ENCODE results near the gene ANKRD27. TPM values are rescaled to one million over a fixed set of nuclear protein-coding genes. Genes with fewer than 3 reads are reported as not detected.

The ANKRD27 gene
- total RNA-seq, 4 donors from 2014 or later, result 22.8 to 28.2 (median 26.9) TPM

DNA sequence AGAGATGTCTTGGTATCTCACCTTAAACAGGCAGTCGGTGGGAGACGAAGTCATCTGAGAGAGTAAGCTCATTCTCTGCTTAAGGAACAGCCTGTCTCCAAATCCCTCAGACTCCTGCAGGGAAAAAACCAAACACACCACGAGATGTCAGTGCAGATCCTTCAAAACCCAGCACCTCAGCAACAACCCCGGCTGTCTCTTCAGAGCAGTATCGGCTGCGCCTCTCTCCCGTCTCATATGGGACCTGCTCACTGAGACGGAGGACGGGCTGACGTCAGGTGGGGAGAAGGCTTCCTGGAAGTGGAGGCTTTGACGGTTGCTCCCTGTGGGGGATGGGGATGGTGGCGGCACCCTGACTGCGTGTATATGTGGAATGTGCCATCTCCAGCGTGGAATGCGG, 43.6 kb downstream of the ANKRD27 start:
- TF ChIP-seq, protein P1, sequence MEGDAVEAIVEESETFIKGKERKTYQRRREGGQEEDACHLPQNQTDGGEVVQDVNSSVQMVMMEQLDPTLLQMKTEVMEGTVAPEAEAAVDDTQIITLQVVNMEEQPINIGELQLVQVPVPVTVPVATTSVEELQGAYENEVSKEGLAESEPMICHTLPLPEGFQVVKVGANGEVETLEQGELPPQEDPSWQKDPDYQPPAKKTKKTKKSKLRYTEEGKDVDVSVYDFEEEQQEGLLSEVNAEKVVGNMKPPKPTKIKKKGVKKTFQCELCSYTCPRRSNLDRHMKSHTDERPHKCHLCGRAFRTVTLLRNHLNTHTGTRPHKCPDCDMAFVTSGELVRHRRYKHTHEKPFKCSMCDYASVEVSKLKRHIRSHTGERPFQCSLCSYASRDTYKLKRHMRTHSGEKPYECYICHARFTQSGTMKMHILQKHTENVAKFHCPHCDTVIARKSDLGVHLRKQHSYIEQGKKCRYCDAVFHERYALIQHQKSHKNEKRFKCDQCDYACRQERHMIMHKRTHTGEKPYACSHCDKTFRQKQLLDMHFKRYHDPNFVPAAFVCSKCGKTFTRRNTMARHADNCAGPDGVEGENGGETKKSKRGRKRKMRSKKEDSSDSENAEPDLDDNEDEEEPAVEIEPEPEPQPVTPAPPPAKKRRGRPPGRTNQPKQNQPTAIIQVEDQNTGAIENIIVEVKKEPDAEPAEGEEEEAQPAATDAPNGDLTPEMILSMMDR (IDR thresholded peaks at IDR 0.05; ENCODE audit: low read depth), result no peak

DNA sequence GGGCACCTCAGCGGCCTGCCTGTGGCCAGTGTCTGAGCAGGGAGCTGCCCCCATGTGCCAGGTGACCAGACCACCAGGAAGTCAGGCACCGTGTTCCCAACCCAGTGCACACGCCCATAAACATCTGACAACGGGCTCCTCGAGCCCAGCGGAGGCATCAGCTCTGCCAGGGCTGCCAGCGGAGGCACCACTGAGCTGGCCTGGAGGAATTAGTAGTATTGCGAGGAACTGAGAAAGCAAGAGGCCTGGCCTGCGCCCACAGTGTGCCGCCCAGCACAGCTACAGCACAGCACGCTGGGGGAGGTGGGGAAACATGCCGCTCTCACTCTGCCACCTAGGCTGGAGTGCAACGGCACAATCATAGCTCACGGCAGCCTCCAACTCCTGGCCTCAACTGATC, 44.6 kb downstream of the ANKRD27 start:
- TF ChIP-seq, protein P1 (IDR thresholded peaks at IDR 0.05; ENCODE audit: low read depth), result no peak

DNA sequence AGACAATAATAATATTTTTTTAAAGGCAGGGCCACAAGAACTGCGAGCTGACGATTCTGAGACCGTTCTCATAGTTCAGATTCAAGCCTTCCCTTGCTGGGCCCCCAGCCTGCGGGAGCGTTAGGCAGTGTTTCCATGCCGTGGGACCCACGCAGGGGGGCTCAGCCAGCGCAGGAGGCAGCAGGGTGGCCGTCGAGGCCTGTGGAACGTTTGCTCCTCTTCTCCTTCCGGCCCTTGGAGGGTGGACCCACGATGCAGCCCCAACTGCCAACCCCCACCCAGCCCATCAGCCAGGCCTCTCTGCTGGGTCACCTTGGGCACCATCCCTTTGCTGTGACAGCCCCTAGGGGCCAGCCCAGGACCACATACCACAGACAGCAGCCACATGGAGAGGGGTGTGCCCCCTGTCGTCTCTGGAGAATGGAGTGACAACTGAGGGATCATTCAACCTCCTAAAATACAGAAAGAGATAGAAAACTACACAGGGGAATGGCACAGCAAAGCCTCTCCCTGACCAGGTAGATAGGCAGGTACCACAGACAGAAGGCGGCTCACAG, 47.2 kb downstream of the ANKRD27 start:
- TF ChIP-seq, protein P1 (IDR thresholded peaks at IDR 0.05; ENCODE audit: low read depth), result no peak

DNA sequence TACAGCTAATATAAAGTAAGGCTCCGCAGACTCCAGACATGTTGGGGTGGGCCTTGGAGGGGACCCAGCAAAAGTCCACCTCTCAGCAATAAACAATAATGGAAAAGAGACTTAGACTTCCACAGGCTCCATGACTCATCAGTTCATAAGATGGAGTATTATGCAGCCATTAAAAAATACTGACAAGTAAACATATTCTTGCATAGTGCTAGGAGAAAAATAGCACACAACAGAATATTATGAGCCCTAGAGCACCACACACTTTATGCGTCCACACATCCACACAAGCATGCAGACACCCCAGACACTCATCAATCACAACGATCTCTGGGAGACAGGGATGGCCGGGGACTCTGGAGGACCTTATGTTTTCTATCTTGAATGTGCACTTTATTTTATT, 48.0 kb downstream of the ANKRD27 start:
- TF ChIP-seq, protein P1 (IDR thresholded peaks at IDR 0.05; ENCODE audit: low read depth), result no peak

DNA sequence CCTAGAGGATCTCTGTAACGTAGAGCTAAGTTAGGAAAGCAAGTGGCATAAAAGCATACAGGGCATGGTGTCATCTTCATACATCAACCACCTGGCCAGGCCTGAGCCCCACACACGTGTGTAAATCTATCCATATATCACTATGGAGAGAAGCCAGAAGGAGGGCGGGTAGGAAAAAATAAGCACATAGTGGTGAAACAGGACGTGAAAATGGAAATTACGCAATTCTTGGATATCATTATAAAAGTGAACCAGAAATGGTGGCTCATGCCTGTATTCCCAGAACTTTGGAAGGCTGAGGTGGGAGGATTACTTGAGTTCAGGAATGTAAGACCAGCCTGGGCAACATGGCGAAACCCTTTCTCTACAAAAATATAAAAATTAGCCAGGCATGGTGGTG, 50.6 kb downstream of the ANKRD27 start:
- TF ChIP-seq, protein P1 (IDR thresholded peaks at IDR 0.05; ENCODE audit: low read depth), result no peak

DNA sequence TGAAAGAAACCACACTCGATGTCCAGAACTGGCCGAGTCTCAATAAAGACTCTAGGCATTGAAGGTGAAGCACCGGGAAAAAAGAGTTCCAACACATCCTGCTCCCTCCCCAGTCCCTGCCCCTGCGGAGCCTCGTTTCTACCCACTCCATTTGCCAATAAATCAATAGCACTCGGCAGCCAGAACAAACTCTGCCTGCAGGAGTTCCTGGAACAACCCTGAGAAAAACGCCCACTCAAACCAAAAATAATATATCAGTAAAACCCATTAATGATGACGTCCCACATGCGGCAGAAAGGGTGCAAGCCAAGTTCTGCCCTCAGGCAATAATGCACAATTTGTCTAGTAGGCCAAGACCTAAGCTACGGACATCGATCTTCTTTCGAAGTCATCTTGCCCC, 53.0 kb downstream of the ANKRD27 start:
- TF ChIP-seq, protein P1 (IDR thresholded peaks at IDR 0.05; ENCODE audit: low read depth), result no peak

DNA sequence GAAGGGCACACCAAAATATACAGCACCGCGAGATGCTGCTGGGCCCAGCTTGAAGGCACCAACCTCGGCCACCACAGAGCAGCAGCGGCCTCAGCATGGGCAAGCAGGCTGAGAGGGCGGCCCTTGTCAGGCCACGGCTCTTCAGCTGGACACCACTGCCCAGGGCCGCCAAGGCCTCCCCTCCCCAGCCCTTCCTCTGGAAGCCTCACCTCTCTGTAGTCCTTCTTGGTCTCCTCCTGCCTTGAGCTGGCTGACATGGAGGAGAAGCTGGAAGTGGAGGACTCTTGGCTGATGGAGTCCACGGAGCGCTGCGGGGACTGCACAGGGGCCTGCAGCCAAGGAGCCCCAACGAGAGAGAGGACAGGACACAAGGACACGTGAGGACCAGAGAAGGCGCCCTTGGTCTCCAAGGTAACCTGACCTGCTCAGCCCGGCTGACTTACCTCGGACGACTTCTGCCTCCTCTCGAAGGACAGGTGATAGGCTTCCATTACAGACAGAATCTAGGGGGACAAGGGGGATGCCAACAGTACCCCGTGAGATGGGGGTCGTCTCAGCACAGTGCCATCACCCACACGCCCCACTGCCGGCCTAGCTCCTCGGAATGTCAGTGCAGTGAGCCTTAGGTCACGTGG, 55.8 kb downstream of the ANKRD27 start:
- TF ChIP-seq, protein P1 (IDR thresholded peaks at IDR 0.05; ENCODE audit: low read depth), result no peak
